ENCODE data around the gene EIF2B2. TPM values are rescaled to one million over a fixed set of nuclear protein-coding genes. Genes with fewer than 3 reads are reported as not detected.

Gene EIF2B2
- total and polyA plus RNA-seq, 2 of the 13 experiments (the other 11 are each of a cell fraction or from before 2014, with no cell fraction given): 54.4 to 78.6 TPM

DNA sequence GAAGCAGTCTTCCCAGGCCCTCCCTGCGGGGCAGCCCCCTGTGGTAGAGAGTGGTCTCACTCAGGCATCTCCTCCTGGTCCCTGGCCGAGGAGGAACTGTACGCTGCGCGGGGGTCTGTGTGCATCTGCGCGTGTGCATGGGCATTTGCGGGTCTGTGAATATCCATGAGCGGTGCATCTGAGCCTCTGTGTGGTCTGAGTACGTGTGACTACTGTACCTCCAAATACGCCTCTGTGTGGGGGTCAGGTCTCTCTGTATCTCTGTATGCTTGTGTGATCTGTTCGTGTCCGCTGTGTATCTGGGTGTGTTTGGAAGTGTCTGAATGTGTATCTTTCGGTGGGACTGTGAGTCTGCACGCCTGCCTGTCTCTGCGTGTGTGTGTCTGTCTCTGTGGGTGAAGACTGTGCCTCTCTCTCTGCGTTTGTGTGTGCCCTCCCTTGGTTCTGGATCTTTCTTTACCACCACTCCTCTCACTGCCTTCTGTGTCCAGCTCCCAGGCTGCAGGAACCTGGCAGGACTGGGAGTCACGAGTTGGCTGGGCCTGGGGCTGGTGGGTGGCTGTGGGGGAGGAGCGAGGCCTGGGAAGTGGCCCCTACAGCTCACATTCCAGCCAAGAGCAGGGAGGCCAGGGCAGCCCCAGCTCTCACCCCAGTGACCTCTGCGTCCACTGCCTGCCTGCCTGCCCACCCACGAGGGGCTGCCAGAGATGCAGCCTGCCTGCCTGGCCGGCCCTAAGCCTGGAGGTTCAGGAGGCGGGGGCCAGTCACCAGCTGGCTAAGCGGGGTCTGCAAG lies 46.2 kb upstream of the EIF2B2 start (continued):
- TF ChIP-seq ZFP41 (CRISPR knock-in tag; IDR thresholded peaks at IDR 0.05; ENCODE audit: borderline replicate concordance) (no peak), MIER3 (CRISPR knock-in tag; IDR thresholded peaks at IDR 0.05; ENCODE audit: borderline replicate concordance) (0 out of 2 replicates have a peak, but pooled peaks have one; percentile 53), SMC3 (IDR thresholded peaks at IDR 0.05; ENCODE audit: low read length) (no peak), KDM4B (CRISPR knock-in tag; IDR thresholded peaks at IDR 0.05) (no peak), ZNF563 (CRISPR knock-in tag; IDR thresholded peaks at IDR 0.05) (no peak), MAF1 (CRISPR knock-in tag; IDR thresholded peaks at IDR 0.05; ENCODE audit: borderline replicate concordance) (no peak), PAX8 (CRISPR knock-in tag; IDR thresholded peaks at IDR 0.05; ENCODE audit: borderline replicate concordance) (no peak), ZC3H13 (CRISPR knock-in tag; IDR thresholded peaks at IDR 0.05) (no peak), TEAD3 (CRISPR knock-in tag; optimal IDR thresholded peaks at IDR 0.05; ENCODE audit: borderline replicate concordance) (peak; percentile 95), CREB1 (IDR thresholded peaks at IDR 0.05) (no peak), CREB1 (CRISPR knock-in tag; IDR thresholded peaks at IDR 0.05) (no peak)
- TF ChIP-seq, protein P1, sequence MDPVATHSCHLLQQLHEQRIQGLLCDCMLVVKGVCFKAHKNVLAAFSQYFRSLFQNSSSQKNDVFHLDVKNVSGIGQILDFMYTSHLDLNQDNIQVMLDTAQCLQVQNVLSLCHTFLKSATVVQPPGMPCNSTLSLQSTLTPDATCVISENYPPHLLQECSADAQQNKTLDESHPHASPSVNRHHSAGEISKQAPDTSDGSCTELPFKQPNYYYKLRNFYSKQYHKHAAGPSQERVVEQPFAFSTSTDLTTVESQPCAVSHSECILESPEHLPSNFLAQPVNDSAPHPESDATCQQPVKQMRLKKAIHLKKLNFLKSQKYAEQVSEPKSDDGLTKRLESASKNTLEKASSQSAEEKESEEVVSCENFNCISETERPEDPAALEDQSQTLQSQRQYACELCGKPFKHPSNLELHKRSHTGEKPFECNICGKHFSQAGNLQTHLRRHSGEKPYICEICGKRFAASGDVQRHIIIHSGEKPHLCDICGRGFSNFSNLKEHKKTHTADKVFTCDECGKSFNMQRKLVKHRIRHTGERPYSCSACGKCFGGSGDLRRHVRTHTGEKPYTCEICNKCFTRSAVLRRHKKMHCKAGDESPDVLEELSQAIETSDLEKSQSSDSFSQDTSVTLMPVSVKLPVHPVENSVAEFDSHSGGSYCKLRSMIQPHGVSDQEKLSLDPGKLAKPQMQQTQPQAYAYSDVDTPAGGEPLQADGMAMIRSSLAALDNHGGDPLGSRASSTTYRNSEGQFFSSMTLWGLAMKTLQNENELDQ (CRISPR knock-in tag; IDR thresholded peaks at IDR 0.05; ENCODE audit: borderline replicate concordance): no peak
- TF ChIP-seq, protein P2, sequence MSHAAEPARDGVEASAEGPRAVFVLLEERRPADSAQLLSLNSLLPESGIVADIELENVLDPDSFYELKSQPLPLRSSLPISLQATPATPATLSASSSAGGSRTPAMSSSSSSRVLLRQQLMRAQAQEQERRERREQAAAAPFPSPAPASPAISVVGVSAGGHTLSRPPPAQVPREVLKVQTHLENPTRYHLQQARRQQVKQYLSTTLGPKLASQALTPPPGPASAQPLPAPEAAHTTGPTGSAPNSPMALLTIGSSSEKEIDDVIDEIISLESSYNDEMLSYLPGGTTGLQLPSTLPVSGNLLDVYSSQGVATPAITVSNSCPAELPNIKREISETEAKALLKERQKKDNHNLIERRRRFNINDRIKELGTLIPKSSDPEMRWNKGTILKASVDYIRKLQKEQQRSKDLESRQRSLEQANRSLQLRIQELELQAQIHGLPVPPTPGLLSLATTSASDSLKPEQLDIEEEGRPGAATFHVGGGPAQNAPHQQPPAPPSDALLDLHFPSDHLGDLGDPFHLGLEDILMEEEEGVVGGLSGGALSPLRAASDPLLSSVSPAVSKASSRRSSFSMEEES (CRISPR knock-in tag; IDR thresholded peaks at IDR 0.05): peak; percentile 94
- TF ChIP-seq, protein P3, sequence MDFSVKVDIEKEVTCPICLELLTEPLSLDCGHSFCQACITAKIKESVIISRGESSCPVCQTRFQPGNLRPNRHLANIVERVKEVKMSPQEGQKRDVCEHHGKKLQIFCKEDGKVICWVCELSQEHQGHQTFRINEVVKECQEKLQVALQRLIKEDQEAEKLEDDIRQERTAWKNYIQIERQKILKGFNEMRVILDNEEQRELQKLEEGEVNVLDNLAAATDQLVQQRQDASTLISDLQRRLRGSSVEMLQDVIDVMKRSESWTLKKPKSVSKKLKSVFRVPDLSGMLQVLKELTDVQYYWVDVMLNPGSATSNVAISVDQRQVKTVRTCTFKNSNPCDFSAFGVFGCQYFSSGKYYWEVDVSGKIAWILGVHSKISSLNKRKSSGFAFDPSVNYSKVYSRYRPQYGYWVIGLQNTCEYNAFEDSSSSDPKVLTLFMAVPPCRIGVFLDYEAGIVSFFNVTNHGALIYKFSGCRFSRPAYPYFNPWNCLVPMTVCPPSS (IDR thresholded peaks at IDR 0.05): no peak
- TF ChIP-seq, protein P4, sequence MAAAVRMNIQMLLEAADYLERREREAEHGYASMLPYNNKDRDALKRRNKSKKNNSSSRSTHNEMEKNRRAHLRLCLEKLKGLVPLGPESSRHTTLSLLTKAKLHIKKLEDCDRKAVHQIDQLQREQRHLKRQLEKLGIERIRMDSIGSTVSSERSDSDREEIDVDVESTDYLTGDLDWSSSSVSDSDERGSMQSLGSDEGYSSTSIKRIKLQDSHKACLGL (CRISPR knock-in tag; IDR thresholded peaks at IDR 0.05): no peak
- TF ChIP-seq, protein P5, sequence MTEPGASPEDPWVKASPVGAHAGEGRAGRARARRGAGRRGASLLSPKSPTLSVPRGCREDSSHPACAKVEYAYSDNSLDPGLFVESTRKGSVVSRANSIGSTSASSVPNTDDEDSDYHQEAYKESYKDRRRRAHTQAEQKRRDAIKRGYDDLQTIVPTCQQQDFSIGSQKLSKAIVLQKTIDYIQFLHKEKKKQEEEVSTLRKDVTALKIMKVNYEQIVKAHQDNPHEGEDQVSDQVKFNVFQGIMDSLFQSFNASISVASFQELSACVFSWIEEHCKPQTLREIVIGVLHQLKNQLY (CRISPR knock-in tag; IDR thresholded peaks at IDR 0.05): no peak
- TF ChIP-seq, protein P6, sequence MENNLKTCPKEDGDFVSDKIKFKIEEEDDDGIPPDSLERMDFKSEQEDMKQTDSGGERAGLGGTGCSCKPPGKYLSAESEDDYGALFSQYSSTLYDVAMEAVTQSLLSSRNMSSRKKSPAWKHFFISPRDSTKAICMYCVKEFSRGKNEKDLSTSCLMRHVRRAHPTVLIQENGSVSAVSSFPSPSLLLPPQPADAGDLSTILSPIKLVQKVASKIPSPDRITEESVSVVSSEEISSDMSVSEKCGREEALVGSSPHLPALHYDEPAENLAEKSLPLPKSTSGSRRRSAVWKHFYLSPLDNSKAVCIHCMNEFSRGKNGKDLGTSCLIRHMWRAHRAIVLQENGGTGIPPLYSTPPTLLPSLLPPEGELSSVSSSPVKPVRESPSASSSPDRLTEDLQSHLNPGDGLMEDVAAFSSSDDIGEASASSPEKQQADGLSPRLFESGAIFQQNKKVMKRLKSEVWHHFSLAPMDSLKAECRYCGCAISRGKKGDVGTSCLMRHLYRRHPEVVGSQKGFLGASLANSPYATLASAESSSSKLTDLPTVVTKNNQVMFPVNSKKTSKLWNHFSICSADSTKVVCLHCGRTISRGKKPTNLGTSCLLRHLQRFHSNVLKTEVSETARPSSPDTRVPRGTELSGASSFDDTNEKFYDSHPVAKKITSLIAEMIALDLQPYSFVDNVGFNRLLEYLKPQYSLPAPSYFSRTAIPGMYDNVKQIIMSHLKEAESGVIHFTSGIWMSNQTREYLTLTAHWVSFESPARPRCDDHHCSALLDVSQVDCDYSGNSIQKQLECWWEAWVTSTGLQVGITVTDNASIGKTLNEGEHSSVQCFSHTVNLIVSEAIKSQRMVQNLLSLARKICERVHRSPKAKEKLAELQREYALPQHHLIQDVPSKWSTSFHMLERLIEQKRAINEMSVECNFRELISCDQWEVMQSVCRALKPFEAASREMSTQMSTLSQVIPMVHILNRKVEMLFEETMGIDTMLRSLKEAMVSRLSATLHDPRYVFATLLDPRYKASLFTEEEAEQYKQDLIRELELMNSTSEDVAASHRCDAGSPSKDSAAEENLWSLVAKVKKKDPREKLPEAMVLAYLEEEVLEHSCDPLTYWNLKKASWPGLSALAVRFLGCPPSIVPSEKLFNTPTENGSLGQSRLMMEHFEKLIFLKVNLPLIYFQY (CRISPR knock-in tag; IDR thresholded peaks at IDR 0.05; ENCODE audit: borderline replicate concordance): no peak
- TF ChIP-seq, protein P7, sequence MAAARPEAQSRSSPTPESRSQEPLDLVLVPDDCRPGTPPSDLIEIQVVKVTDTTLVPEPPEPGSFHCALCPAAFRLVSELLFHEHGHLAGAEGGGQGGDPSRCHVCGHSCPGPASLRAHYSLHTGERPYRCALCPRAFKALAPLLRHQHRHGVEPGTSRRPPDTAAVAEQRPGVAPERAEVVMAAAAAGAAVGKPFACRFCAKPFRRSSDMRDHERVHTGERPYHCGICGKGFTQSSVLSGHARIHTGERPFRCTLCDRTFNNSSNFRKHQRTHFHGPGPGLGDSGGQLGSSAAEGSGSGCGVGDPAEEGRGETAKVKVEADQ (CRISPR knock-in tag; IDR thresholded peaks at IDR 0.05; ENCODE audit: borderline replicate concordance): no peak

All from HepG2 (cell line).